ENCODE measurements around the gene SUCLG1.
"Not testable (repeated sequence)": the region's sequence is repeated elsewhere in the genome, so short reads cannot be mapped to it uniquely, and the experiment has no call there.

The SUCLG1 gene

DNA sequence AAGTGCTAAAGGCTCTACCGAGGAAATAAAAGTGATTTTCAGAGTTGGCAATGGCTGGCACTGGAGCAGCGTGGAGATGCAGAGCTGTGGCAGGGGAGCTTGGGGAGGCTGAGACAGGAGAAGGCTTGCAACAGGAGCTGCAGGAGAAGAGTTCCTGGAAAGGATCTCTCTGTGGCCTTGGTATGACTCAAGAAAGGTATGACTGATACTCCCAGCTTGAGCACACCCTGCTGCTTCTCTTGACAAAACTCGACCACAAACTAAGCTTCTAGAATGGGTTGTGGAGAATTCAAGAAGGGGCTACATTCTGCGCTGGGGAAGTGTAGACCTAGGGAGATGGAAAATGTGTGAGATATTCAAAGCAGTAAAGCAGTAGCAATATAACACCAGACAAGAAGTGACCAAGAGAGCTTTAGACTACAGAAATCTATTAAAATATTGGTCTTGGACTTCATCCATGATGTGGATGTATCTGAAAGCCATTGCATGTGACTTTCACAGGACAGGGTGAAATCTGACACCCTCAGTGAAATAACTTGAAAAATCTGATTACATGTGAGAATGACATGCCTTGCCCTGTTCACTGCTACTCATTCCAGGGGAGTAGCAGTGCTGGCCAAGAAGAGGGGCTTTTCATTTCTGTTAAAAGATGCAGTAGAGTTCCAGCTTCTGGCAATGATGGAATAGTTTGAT is 41.5 kb downstream of the SUCLG1 start:
- DNase-seq, result no peak

DNA sequence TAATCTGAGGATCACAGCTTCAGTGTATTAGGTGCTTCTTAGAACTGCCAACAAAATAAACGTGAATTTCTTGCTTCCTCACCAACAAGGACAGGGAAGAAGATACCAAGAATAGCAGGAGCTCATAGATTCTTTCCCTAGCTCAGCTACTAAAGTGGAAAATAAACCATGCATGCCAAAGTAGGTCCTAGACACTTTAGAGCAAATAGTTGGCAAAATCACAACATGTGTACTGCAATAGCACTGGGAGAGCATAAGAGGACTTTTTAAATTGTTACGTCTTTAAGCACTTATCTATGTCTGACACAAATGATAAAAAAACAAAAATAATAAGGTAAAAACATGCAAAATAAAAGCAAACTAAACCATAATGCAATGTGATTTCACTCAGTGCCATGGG is 49.5 kb downstream of the SUCLG1 start:
- no peak for DNase-seq

DNA sequence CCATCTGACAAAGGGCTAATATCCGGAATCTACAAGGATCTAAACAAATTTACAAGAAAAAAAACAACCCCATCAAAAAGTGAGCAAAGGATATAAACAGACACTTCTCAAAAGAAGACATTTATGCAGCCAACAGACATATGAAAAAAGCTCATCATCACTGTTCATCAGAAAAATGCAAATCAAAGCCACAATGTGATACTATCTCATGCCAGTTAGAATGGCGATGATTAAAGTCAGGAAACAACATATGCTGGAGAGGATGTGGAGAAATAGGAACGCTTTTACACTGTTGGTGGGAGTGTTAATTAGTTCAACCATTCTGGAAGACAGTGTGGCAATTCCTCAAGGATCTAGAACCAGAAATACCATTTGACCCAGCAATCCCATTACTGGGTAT is 57.0 kb downstream of the SUCLG1 start:
- not testable (repeated sequence) for DNase-seq

DNA sequence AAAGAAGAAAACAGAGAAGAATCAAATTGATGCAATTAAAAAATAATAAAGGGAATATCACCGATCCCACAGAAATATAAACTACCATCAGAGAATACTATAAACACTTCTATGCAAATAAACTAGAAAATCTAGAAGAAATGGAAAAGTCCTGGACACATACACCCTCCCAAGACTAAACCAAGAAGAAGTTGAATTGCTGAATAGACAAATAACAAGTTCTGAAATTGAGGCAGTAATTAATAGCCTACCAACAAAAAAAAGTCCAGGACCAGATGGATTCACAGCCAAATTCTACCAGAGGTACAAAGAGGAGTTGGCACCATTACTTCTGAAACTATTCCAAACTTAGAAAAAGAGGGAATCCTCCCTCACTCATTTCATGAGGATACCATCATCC is 59.2 kb downstream of the SUCLG1 start:
- not testable (repeated sequence) for DNase-seq

DNA sequence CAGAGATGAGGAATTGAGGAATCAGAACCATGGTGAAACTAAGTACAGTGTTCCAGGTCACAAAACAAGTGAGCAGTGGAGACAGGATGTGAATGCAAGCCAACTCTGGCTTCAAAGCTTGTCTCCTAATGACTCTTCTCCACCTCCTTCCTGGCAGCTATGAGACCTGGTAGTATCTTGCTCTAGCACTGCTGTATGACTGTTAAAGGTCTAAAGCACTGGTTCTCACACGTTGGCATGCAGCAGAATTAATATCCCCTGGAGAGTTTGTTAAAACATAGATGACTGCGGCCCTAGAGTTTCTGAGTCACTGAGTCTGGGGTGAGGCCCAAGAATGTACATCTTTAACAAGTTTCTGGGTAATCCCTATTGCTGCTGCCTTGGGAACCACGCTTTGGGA is 63.3 kb downstream of the SUCLG1 start:
- no peak for DNase-seq

DNA sequence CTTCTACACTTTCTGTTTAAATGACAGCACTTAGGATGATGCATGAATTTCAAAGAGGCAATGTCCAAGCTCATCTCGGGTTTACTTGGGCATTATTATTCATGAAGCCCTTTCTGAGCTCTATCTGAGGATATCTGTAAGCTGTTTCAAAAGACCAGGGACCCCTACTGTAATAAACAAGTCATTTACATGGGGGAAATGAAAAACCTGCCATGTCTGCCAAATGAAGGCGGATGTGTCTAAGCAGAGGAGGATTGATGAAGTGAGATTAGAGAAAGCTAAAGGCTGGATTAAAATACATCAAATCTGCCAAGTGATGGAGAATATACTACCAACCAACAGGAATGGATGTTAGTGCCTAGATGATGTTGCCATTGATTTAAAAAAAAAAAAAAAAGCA is 64.5 kb downstream of the SUCLG1 start:
- no peak for DNase-seq

DNA sequence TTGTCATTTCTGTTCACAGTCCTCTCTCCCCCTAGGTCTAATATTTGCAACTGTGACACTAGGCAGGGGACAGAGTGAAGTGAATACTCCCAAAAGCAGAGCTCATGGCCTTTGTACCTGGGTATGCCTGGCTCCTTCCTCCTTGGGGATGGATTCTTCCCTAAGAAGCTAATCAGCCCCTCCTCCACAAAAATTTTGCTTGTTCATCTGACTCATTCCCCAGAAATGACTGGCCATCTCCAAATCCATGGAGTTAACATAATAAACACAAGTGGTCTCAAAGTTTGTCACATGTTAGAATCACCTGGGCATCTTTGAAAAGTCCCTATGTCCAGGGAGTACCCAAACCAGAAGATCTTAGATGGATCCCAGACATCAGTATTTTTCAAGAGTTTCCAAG is 65.3 kb downstream of the SUCLG1 start:
- no peak for DNase-seq

DNA sequence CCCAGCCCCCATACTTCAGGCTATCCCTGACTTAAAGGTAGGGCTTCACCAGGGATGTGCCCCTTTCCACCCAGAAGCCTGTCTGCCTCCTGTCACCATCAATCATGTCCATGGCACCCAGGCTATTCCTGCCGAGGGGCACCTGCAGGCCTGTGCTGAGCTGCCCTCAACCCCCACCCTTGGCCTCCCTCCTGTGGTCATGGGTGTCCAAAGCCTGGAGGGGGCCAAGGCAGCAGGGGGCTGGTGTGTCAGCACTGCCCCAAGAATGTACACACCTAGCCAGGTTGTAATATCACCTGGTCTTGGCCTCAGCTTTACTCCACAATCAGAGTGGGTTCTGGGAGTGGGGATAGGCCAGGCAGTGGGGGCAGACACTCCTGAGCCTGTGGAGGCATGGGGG is 69.3 kb downstream of the SUCLG1 start:
- DNase-seq, result no peak

DNA sequence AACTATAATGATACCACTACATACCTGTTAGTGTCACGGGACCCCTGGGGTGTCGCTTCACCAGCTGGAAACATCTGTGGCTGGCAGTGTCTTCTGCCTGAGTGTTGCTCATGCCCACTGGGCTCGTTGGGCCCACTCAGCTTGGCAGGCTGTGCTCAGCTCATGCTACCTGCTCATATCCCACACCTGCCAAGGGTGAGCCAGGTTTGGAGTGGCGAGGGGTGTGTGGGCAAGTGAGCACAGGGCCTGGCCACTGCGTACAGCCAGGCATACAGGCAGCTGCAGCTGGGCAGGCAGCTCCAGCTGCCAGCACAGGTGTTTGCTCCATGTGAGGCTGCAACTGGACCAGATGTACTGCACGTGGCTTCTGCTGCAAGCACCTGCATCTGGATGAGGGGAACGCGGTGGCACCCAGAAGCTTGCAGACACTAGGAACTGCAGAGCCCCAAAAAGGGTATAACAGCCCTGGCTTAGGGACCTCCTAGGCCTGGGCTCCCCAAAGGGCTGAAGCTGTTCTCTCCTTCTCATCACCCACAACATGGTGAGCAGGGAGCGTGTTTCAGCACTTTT is 70.1 kb downstream of the SUCLG1 start:
- DNase-seq, result no peak

DNA sequence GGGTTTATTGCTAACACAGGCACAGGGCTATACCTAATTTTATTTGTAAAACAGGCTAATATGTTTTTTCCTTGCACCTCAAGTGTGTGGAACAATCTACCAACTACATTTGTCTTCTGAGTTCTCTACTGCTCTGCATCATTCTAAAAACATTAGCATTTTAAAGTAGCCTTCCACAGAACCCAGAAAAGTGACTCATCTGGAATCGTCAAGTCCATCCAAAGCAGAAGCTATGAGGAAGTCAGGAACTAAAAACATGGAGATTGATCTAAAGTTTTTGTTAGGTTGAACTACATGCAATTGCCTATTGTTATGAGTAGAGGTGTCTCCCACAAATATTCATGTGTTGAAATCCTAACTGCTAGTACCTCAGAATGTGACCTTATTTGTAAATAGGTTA is 70.9 kb downstream of the SUCLG1 start:
- no peak for DNase-seq

DNA sequence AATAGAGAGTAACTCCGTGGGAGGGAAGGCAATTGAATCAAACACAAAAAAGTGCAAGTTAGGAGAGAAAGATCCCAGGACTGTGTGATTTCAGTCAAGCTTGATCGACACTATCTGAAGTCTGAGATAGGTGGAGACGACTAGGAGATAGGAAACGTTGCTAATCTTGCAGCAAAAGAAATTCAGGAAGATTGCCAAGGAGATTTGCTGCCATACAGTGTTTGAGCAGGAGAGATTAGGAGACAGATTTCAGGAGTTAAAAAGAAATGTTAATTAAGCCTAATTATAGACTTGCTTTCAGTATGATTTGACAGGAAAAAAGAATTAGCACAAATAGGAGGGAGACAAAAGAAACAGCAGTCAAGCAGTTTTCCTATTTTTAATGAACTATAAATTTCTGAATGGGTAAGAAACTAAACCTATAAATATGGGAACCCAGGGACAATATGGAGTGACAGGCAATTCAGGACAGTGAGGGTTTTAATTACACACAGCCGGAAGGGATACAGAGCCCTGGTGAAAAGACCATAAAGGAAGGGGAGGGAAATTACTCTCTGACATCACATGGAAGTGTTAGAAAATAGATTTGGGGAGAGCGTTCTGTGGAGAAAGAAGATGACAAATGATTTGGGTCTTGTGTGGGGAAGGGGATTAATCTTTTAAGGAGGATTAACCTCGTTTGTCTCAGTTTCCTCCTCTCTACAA is 72.6 kb downstream of the SUCLG1 start:
- no peak for DNase-seq

DNA sequence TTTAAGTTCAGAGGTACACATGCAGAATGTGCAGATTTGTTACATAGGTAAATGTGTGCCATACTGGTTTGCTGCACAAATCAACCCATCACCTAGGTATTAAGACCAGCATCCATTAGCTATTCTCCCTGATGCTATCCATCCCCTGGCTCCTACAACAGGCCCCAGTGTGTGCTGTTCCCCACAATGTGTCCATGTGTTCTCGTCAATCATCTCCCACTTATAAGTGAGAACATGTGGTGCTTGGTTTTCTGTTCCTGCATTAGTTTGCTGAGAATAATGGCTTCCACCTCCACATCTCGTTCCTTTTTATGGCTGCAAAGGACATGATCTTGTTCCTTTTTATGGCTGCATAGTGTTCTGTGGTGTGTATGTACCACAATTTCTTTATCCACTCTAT is 75.8 kb downstream of the SUCLG1 start:
- no peak for DNase-seq

DNA sequence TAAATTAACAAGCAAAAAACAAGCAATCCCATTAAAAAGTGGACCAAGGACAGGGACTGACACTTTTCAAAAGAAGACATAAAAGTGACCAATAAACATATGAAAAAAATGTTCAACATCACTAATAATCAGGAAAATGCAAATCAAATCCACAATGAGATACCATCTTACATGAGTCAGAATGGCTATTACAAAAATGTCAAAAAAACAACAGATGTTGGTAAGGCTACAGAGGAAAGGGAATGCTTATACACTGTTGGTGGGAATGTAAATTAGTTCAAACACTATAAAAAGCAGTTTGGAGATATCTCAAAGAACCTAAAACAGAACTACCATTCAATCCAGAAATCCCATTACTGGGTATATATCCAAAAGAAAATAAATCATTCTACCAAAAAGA is 78.2 kb downstream of the SUCLG1 start:
- no peak for DNase-seq

DNA sequence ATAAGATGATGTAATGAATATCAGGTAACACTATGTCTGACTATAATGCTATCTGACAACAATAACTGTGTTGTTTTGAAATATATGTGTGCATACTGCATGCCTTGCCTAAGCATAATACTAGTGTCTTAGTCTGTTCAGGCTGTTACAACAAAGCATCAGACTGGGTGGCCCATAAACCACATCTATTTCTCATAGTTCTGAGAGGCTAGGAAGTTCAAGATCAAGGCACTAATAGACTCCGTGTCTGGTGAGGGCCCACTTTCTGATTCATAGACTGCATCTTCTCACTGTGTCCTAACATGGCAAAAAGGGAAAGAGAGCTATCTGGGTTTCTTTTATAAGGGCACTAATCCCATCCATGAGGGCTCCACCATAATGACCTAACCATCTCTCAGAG is 80.1 kb downstream of the SUCLG1 start:
- no peak for DNase-seq

DNA sequence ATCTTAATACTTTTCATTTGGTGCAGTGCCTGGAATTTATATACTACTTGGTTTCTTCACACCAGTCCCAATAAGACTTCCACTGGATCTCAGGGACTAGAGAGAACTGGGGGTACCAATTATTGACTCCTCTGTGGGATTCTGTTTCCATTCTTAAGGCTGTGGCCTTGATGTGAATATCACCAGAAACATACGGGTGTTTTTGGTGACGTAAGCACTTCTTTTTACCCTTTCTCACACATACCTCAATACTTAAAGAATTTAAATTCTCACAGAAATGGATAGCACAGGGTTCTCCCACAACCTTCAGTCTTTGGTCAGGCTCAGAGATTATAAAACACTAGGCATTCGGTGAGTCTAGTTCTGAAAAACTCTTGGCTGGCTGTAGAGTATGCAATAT is 84.1 kb downstream of the SUCLG1 start:
- DNase-seq, result no peak

DNA sequence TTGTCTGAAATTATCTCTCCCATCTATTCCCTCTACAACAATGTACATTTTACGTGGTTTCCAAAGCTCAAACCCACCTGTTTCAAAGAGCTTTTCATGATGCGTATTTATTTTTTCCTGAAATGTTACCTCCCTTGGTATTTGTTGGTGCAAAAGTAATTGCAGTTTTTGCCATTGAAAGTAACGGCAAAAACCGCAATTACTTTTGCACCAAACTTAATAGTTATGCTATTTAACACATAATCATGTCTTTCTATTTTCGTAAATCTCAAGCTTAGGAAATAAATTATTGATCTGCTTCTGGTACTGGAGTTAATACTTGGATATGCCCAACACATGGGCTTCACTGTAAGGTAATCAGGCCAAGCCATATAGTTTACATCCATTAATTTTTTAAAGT is 85.2 kb downstream of the SUCLG1 start:
- DNase-seq, result no peak

Measured in stimulated activated CD4-positive, alpha-beta T cell treated with anti-CD3 and anti-CD28 coated beads, Interleukin-15, amount 100 ng/mL, for 24 hours (primary cell).